WERI-Rb-1 (cell line): ENCODE results near the gene TEC.

Source experiments
- DNase-seq: peaks from one replicate; pipeline ENCODE4 v3.0.0-alpha.2; 2020
- H3K27ac ChIP-seq: fragments of 250-450 bp; sonication (Bioruptor Pico); 2 replicates; pipeline ENCODE4 v1.5.1; 2020; ENCODE audit warnings: mild to moderate bottlenecking, moderate library complexity
- H3K27me3 ChIP-seq: fragments of 250-450 bp; sonication (Bioruptor Pico); 2 replicates; pipeline ENCODE4 v1.5.1; 2021; ENCODE audit warnings: mild to moderate bottlenecking, low read depth, moderate library complexity; ENCODE audit not compliant: insufficient read depth, severe bottlenecking
- H3K36me3 ChIP-seq: fragments of 250-450 bp; sonication (Bioruptor Pico); 2 replicates; pipeline ENCODE4 v1.5.1; 2020; ENCODE audit warnings: mild to moderate bottlenecking, moderate library complexity
- H3K4me3 ChIP-seq: 2 replicates; pipeline ENCODE4 v1.5.1; 2011; ENCODE audit warnings: low read depth, mild to moderate bottlenecking, control low read depth, low read length
- H3K9me3 ChIP-seq: fragments of 250-450 bp; sonication (Bioruptor Pico); 2 replicates; pipeline ENCODE4 v1.5.1; 2021; ENCODE audit warnings: mild to moderate bottlenecking, moderate library complexity; ENCODE audit not compliant: severe bottlenecking
- TF ChIP-seq, protein P1 (sequence below): IDR thresholded peaks from 2 replicates; pipeline ENCODE4 v1.5.1; 2011; ENCODE audit warnings: low read depth, mild to moderate bottlenecking, control low read depth, inconsistent platforms, low read length

Gene TEC

DNA sequence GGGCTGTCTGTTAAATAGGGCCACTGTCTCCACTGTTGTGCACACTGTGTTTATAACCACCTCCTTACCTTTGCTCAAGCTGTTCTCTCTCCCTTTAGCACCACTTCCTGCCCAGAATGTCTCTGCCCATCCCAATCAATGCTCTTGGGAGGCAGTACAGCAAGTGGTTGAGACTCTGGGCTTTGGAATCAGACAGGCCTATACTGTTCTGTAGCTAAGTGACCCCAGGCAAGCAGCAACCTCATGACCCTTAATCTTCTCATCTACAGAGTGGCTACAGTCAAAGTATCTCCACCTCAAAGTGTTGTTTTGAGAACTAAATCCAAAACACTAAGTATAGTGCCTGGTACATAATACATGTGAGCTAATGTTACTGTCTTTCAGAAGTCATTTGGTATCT, 131.8 kb downstream of the TEC start:
- no peaks in the 10 kb centered on the region for H3K9me3 ChIP-seq
- no peak for DNase-seq
- H3K36me3 ChIP-seq = peaks cover 28% of the 10 kb centered on the region

DNA sequence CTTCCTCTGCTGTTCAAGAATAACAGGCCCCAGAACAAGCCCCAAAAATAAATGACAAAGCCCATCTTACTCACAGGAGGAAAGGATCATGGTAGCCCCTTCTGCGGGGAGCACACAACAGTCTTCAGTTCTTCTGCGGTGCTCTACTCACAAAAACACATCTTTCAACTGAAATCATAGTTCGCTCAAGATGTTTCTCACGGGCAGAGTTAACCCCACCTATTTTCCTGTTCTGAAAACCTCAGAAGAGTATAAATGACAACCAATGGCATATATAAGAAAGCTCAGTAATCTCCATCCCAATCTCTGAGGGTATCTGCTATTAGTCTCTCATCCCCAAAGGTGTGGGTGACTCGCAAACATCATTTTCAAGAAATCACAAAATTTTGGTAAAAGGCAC, 135.6 kb downstream of the TEC start, which contains the start of gene TXK:
TSS of gene TXK (minus strand) at position 170 of the 400 bp plus-strand sequence. CDS start at position 90, 80 bp downstream.
- Histone ChIP-seq H3K36me3 (peaks cover 28% of the 10 kb centered on the region), H3K4me3 (no peak within 1 kb of the TSS), H3K27ac (no peak within 1 kb of the TSS), H3K9me3 (no peaks in the 10 kb centered on the region), H3K27me3 (no peaks in the 10 kb centered on the region)
- DNase-seq = no peak
- TF ChIP-seq, protein P1, sequence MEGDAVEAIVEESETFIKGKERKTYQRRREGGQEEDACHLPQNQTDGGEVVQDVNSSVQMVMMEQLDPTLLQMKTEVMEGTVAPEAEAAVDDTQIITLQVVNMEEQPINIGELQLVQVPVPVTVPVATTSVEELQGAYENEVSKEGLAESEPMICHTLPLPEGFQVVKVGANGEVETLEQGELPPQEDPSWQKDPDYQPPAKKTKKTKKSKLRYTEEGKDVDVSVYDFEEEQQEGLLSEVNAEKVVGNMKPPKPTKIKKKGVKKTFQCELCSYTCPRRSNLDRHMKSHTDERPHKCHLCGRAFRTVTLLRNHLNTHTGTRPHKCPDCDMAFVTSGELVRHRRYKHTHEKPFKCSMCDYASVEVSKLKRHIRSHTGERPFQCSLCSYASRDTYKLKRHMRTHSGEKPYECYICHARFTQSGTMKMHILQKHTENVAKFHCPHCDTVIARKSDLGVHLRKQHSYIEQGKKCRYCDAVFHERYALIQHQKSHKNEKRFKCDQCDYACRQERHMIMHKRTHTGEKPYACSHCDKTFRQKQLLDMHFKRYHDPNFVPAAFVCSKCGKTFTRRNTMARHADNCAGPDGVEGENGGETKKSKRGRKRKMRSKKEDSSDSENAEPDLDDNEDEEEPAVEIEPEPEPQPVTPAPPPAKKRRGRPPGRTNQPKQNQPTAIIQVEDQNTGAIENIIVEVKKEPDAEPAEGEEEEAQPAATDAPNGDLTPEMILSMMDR = no peak

More for the DNA sequence above, 131.8 kb downstream of the TEC start:
- no peak overlapping the region for H3K4me3 ChIP-seq
- H3K27ac ChIP-seq = no peak overlapping the region
- TF ChIP-seq, protein P1 = no peak
- H3K27me3 ChIP-seq = no peaks in the 10 kb centered on the region

DNA sequence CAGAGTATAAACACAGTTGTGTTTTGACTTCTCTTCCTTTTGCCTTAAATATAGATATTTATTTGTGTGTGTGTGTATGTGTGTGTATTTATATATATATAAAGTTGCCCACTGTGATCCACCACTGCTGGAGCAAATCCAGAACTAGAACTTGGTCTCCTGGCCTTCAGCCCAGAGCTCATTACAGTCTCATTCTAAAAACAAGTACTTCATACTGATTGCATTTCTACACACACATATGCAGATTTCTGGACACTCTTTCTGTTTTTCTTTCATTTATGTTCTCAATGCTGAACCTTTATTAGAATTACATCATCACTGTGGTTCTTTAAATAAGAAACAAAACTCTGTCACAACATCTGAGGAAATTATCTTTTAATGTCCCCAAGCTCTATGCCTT, 136.0 kb downstream of the TEC start:
- no peaks in the 10 kb centered on the region for H3K9me3 ChIP-seq
- no peaks in the 10 kb centered on the region for H3K27me3 ChIP-seq
- TF ChIP-seq, protein P1 = no peak
- peaks cover 28% of the 10 kb centered on the region for H3K36me3 ChIP-seq
- DNase-seq = no peak
- no peak overlapping the region for H3K27ac ChIP-seq
- no peak overlapping the region for H3K4me3 ChIP-seq

DNA sequence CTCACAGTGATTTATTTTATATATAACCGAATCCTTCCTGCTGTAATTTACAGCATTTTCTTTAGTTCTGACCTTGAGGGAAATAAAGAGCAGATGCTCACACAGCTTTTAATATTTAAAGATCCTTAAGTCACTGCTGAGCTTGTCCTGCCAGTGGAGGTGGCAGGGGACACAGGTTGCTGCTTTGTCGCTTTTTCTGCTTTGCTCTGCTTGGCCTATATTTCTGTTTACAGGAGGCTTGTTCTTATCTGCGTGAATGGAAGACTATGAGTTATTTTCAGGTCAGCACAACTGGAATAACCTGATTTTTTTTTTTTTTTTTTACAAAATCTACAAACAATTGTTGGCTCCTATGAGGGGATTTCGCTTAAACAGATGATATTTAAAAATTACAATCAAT, 137.9 kb downstream of the TEC start:
- Histone ChIP-seq H3K4me3 (no peak overlapping the region), H3K27me3 (no peaks in the 10 kb centered on the region), H3K36me3 (peaks cover 14% of the 10 kb centered on the region), H3K9me3 (no peaks in the 10 kb centered on the region), H3K27ac (peak overlapping the region; percentile 74)
- TF ChIP-seq, protein P1 = no peak
- peak; percentile 55 for DNase-seq

DNA sequence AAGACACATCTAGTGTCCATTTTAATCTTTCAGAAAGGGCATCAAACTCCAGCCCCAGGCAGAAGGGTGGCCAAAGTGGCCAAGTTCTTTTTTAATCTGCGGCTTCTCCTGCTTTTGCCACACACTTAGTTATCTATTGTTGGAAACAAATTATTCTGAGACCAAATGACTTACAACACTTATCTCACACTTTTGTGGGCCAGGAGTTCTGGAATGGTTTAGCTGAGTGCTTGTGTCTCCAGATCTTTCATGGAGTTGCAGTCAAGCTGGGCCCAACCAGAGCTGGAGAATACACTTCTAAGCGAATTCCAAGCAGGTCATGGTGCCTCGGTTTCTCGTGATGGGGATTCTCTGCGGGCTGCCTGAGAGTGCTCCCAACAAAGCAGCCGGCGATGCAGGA, 139.5 kb downstream of the TEC start:
- Histone ChIP-seq H3K4me3 (no peak overlapping the region), H3K27ac (no peak overlapping the region), H3K9me3 (no peaks in the 10 kb centered on the region), H3K27me3 (no peaks in the 10 kb centered on the region), H3K36me3 (peaks cover 6% of the 10 kb centered on the region; the same call in 1 of the 2 replicates)
- no peak for DNase-seq
- TF ChIP-seq, protein P1 = no peak
